Stimulated activated naive CD8-positive, alpha-beta T cell treated with anti-CD3 and anti-CD28 coated beads, Interleukin-15, Interleukin-2, amounts not matched to agents 100 ng/mL and 50 ng/mL, for 24 hours (primary cell): ENCODE data around the gene ZFP3.
"Not testable (repeated sequence)": the region's sequence is repeated elsewhere in the genome, so short reads cannot be mapped to it uniquely, and the experiment has no call there.

Experiments used
- H3K27ac Mint-ChIP-seq: one replicate; pipeline ENCODE4 v1.8.0; 2021; ENCODE audit warnings: mild to moderate bottlenecking, mixed read lengths
- H3K27me3 Mint-ChIP-seq: one replicate; pipeline ENCODE4 v1.8.0; 2021; ENCODE audit warnings: mixed read lengths
- H3K36me3 Mint-ChIP-seq: one replicate; pipeline ENCODE4 v1.8.0; 2021; ENCODE audit warnings: low read depth, mixed read lengths
- H3K4me1 Mint-ChIP-seq: one replicate; pipeline ENCODE4 v1.8.0; 2021; ENCODE audit warnings: low read depth, mixed read lengths
- H3K4me3 Mint-ChIP-seq: one replicate; pipeline ENCODE4 v1.8.0; 2021; ENCODE audit warnings: mild to moderate bottlenecking, mixed read lengths
- H3K9me3 Mint-ChIP-seq: one replicate; pipeline ENCODE4 v1.8.0; 2021; ENCODE audit warnings: mixed read lengths

Gene ZFP3

DNA sequence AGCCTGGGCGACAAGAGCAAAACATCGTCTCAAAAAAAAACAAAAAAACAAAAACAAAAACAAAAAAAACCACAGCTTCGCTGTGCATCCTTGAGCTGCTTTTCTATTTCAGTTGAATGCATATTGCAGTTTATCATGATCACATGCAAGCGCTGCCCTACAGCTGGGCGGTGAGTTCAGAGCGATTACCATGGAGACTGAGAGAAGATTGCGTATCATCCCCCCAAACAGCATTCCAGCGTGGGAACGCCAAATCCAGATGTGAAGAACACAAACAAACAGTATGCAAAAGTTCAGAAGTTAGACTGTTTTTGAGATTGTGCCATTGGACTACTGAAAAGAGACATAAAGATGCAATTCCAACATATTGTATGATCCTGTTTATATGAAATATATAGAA is 28.0 kb upstream of the ZFP3 start:
- Mint-ChIP-seq H3K4me1 (peaks cover 28% of the 10 kb centered on the region), H3K36me3 (no peaks in the 10 kb centered on the region), H3K27ac (no peak overlapping the region), H3K4me3 (no peak overlapping the region), H3K9me3 (no peaks in the 10 kb centered on the region), H3K27me3 (no peaks in the 10 kb centered on the region)

DNA sequence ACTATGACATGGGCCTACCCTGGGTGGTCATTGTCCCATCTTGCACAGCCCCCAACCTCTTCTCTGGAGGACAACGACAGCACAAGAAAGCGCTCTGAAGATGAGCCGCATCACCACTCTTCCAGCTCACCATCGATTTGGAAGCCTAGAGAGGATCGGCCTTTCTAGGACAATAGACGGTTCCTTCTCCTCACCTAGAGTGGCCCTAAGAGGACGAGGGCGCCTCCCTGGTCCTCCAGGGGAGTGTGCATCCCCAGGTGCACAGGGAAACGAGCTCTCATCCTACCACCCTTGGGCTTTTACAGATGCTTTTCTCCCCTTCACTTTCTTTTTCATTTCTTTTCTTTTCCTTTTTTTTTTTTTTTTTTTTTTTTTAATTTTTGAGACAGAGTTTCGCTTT is 22.7 kb upstream of the ZFP3 start:
- Mint-ChIP-seq H3K27ac (no peak overlapping the region), H3K4me3 (no peak overlapping the region), H3K9me3 (no peaks in the 10 kb centered on the region), H3K27me3 (no peaks in the 10 kb centered on the region), H3K36me3 (no peaks in the 10 kb centered on the region), H3K4me1 (no peaks in the 10 kb centered on the region)

DNA sequence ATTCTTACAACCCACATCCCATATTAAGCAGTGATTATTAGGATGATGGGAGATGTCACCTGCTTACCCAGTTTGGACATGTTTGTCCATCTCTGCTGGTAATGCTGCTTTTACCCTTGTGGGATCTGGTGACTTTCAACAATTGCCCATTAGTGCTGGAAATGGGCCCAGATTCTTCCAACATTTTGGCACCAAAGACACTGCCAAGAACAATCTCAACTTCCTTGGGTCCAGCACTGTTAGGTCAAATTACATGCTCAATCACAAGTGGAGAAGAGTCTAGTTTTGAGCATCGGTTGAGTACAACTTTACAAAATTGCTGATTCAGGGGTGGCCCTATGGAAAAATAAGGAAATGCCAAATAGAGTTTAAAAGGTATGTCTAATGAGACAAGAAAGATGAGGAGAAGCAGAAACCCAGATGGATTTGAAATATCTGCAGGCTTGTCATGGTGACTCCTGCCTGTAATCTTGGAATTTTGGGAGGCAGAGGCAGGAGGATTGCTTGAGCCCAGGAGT is 13.0 kb upstream of the ZFP3 start:
- no peak overlapping the region for H3K4me3 Mint-ChIP-seq
- no peaks in the 10 kb centered on the region for H3K27me3 Mint-ChIP-seq
- no peaks in the 10 kb centered on the region for H3K36me3 Mint-ChIP-seq
- no peak overlapping the region for H3K27ac Mint-ChIP-seq
- H3K4me1 Mint-ChIP-seq: no peaks in the 10 kb centered on the region
- H3K9me3 Mint-ChIP-seq: no peaks in the 10 kb centered on the region

DNA sequence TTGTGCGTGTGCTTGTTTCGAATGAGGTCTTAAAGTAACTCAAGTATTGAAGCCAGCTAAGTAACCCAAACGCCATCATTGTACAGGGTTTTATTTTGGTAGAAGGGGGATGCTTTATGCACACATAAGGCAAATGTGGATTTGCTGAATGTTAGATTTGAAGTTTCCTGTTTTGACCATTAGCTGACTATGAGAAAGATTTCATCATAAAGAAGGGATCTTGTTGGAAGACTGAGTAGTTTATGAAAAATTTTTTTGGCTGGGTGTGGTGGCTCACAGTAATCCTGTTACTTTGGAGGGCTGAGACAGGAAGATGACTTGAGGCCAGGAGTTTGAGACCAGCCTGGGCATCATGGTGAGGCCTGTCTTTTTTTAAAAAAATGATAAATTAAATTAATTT is 10.0 kb upstream of the ZFP3 start:
- H3K9me3 Mint-ChIP-seq: no peaks in the 10 kb centered on the region
- H3K36me3 Mint-ChIP-seq: no peaks in the 10 kb centered on the region
- no peak overlapping the region for H3K27ac Mint-ChIP-seq
- no peaks in the 10 kb centered on the region for H3K27me3 Mint-ChIP-seq
- no peak overlapping the region for H3K4me3 Mint-ChIP-seq
- no peaks in the 10 kb centered on the region for H3K4me1 Mint-ChIP-seq

DNA sequence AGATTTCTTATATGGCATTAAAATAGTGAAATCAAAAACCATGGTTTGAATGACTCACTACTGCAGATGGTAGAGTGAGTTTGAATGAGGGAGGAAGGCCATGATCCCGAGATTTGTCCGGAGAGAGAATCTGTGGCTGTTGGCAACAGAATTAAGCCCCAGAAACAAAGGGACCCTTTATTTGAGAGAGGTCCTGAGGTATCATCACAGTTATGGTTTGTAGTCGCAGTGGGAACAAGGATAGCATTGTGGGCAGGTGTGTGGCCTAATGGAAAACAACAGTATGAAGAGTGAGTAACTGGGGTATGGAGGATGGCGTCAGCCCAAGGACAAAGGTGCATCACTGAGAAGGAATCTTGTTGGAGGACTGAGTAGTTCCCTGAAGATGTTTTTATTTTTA is 8.5 kb upstream of the ZFP3 start:
- Mint-ChIP-seq H3K4me3 (no peak overlapping the region), H3K9me3 (no peaks in the 10 kb centered on the region), H3K36me3 (no peaks in the 10 kb centered on the region), H3K4me1 (no peaks in the 10 kb centered on the region), H3K27ac (no peak overlapping the region), H3K27me3 (no peaks in the 10 kb centered on the region)

DNA sequence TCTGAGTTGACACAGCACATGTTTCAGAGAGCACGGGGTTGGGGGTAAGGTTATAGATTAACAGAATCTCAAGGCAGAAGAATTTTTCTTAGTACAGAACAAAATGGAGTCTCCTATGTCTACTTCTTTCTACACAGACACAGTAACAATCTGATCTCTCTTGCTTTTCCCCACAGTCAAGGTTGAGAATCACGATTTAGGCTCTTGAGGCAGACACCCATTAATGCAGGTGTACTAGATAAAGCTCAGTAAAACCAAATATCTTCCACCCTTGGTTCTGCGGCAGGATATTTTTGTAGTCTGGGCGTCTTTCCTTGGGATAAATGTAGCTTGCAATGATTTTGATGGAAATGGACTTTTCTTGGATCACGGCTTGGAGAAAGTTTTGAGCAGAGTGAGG is 2.8 kb upstream of the ZFP3 start:
- not testable (repeated sequence) for H3K27ac Mint-ChIP-seq, H3K4me3 Mint-ChIP-seq, H3K9me3 Mint-ChIP-seq, H3K27me3 Mint-ChIP-seq
- Mint-ChIP-seq H3K4me1 (peaks cover 22% of the 10 kb centered on the region), H3K36me3 (peaks cover 13% of the 10 kb centered on the region)

DNA sequence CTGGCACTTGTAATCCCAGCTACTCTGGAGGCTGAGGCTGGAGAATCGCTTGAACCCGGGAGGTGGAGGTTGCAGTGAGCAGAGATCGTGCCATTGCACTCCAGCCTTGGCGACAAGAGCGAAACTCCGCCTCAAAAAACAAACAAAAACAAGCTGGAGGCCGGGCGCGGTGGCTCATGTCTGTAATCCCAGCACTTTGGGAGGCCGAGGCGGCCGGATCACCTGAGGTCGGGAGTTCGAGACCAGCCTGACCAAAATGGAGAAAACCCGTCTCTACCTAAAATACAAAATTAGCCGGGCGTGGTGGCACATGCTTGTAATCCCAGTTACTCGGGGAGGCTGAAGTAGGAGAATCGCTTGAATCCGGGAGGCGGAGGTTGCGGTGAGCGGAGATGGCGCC is 992 bp upstream of the ZFP3 start:
- Mint-ChIP-seq H3K4me1 (peaks cover 22% of the 10 kb centered on the region), H3K36me3 (peaks cover 17% of the 10 kb centered on the region), H3K4me3 (peak overlapping the region; percentile 85)
- H3K27me3 Mint-ChIP-seq, H3K27ac Mint-ChIP-seq, H3K9me3 Mint-ChIP-seq: not testable (repeated sequence)

DNA sequence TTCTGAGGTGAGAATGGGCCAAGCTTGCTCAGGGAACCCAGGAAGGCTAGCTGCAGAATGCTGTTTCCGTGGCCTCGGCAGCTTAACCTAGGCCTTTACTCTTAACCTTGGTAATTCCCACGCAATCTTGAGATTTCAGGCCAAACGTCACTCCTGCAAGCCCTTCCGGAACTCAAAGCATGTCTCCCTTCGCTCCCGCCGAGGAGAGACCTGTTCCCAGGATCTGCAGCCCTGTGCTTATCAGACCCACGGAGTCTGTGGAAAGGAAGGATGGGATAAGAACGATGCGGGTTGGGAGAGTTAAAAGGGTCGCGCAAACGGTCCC is 524 bp upstream of the ZFP3 start:
- Mint-ChIP-seq H3K36me3 (peaks cover 22% of the 10 kb centered on the region), H3K9me3 (peaks cover 11% of the 10 kb centered on the region), H3K4me3 (peak overlapping the region; percentile 85), H3K27me3 (no peaks in the 10 kb centered on the region), H3K4me1 (peaks cover 23% of the 10 kb centered on the region), H3K27ac (peak overlapping the region; percentile 90)

DNA sequence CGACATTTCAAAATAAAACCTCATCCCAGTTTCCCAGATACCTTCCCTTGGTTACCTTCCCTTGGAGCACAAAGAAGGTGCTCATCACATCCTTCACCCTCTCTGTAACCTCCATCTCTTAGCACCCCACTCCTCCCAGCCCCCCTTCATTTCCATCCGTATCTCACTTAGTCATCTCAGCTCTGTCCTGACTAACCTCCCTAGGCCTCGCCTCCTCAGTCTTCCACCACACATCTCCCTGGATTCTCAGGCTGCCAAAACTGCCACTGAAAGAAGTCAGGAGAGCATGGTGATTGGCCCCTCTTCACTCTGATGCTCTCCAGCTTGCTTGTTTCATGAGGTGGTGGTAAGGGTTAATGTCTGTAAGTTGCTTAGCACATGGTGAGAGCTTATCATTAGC is 2.3 kb downstream of the ZFP3 start:
- H3K4me3 Mint-ChIP-seq: no peak overlapping the region

DNA sequence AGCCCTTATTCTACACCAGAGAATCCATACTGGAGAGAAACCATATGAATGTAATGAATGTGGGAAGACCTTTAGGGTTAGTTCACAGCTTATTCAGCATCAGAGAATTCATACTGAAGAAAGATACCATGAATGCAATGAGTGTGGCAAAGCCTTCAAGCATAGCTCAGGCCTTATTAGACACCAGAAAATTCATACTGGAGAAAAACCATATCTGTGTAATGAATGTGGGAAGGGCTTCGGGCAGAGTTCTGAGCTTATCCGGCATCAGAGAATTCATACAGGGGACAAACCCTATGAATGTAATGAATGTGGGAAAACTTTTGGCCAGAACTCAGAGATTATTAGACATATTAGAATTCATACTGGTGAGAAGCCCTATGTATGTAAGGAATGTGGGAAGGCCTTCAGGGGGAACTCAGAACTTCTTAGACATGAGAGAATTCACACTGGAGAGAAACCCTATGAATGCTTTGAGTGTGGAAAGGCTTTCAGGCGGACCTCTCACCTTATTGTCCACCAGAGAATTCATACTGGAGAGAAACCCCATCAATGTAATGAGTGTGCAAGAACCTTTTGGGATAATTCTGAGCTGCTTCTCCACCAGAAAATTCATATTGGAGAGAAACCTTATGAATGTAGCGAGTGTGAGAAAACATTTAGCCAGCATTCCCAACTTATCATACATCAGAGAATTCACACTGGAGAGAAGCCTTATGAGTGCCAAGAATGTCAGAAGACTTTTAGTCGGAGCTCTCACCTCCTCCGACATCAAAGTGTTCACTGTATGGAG is 14.1 kb downstream of the ZFP3 start:
- H3K27me3 Mint-ChIP-seq: peaks cover 12% of the 10 kb centered on the region
- peaks cover 52% of the 10 kb centered on the region for H3K9me3 Mint-ChIP-seq
- H3K36me3 Mint-ChIP-seq: peaks cover 87% of the 10 kb centered on the region
- no peak overlapping the region for H3K4me3 Mint-ChIP-seq
- H3K27ac Mint-ChIP-seq: no peak overlapping the region
- peaks cover 9% of the 10 kb centered on the region for H3K4me1 Mint-ChIP-seq

More for the DNA sequence above, 2.3 kb downstream of the ZFP3 start:
- Mint-ChIP-seq H3K4me1 (peaks cover 30% of the 10 kb centered on the region), H3K27me3 (no peaks in the 10 kb centered on the region), H3K36me3 (peaks cover 42% of the 10 kb centered on the region), H3K27ac (no peak overlapping the region), H3K9me3 (peaks cover 28% of the 10 kb centered on the region)

DNA sequence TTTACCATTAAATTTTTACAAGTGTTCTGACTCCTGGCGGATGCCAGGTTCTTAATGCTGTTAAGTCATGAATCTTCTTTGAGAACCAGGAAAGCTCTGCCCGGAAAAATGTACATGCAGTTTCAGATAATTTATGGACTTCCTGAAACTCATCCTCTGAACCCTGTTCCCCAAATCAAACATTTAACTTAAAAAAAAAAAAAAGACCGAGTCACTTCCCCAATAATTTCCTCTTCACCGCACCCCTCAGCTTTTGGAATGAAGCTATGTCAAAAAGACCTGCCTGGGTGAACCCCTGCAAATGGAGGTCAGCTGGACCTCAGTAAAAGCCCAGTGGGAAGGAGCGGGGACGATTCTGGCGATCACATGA is 18.4 kb downstream of the ZFP3 start:
- Mint-ChIP-seq H3K4me1 (peaks cover 10% of the 10 kb centered on the region), H3K9me3 (peaks cover 34% of the 10 kb centered on the region), H3K27ac (no peak overlapping the region), H3K27me3 (peaks cover 21% of the 10 kb centered on the region), H3K4me3 (peak overlapping the region; percentile 68), H3K36me3 (peaks cover 46% of the 10 kb centered on the region)

DNA sequence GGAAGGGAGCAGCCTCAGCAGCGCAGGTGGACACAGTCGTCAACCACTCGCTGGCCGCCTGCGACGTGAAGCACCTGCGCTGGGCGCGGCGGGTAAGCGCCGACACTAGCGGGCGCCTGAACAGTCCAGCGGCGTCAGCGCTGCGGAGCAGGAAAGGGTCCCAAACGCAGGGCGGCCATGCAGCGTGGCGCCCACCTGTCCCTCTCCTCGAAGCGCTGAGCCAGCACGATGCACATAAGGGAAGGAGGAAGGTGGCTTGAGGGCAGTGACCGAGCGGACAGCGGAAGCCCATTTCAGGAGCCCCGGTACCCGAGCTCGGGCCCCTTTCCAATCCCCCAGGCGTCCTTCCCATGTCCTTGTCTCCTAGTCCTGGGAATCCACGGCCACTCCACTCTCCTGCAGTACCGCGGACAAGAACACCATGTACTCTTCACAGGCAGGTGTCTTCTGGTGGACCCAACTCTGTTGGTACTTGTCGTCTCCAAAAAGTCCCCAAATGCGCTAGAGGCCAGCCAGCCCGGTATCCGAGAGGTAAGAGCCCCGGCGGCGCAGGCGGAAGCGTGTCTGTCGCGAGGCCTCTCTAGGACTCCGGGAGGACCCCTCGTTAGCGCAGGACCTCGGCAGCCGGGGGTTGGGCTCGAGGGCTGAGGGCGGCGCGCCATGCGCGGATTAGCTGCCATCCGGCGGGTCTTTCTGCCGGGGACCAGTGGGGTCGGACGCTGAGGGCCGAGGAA is 19.0 kb downstream of the ZFP3 start:
- H3K9me3 Mint-ChIP-seq: peaks cover 29% of the 10 kb centered on the region
- H3K27me3 Mint-ChIP-seq: peaks cover 21% of the 10 kb centered on the region
- peaks cover 10% of the 10 kb centered on the region for H3K4me1 Mint-ChIP-seq
- peak overlapping the region; percentile 68 for H3K4me3 Mint-ChIP-seq
- no peak overlapping the region for H3K27ac Mint-ChIP-seq
- peaks cover 41% of the 10 kb centered on the region for H3K36me3 Mint-ChIP-seq

DNA sequence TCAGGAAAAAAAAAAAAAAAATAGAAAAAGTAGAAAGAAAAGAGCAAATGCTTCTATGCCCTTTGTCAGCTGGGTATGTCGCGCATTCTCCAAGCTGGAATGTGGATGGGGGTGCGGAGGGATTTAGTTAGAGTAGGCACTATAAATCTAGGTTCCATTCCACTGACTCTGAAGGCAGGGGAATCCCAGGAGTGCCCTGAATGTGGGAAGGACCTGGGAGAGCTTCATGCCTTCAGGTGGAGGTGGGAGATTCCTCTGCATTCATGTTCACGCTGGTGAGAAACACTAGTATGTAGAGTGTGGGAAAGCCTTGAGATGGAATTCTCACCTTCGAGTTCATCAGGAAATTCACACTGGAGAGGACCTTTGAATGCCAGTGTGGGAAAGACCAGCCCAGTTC is 21.0 kb downstream of the ZFP3 start:
- peaks cover 21% of the 10 kb centered on the region for H3K27me3 Mint-ChIP-seq
- peaks cover 16% of the 10 kb centered on the region for H3K9me3 Mint-ChIP-seq

DNA sequence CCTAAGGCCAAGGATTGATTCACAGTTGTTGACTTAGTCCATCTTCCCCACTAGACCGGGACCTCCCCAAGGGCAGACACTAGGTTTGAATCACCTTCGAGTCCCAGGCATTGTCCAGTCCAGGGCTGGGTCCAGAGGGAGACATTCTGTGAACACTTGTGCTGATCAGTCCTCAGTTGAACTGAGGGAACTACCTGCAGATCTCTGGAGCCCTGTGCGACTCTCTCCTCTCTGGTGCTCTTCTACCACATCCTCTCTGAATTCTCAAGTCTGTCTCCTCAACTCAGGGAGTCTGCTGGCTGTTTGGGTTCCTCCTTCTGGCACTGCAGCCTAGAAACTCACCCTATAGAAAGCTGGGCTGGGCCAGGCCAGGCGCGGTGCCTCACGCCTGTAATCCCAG is 22.6 kb downstream of the ZFP3 start:
- Mint-ChIP-seq H3K36me3 (peaks cover 31% of the 10 kb centered on the region), H3K4me1 (peaks cover 10% of the 10 kb centered on the region), H3K27me3 (peaks cover 21% of the 10 kb centered on the region), H3K9me3 (peaks cover 13% of the 10 kb centered on the region), H3K4me3 (no peak overlapping the region), H3K27ac (no peak overlapping the region)

More for the DNA sequence above, 21.0 kb downstream of the ZFP3 start:
- peaks cover 29% of the 10 kb centered on the region for H3K36me3 Mint-ChIP-seq
- no peak overlapping the region for H3K27ac Mint-ChIP-seq
- no peak overlapping the region for H3K4me3 Mint-ChIP-seq
- peaks cover 10% of the 10 kb centered on the region for H3K4me1 Mint-ChIP-seq

DNA sequence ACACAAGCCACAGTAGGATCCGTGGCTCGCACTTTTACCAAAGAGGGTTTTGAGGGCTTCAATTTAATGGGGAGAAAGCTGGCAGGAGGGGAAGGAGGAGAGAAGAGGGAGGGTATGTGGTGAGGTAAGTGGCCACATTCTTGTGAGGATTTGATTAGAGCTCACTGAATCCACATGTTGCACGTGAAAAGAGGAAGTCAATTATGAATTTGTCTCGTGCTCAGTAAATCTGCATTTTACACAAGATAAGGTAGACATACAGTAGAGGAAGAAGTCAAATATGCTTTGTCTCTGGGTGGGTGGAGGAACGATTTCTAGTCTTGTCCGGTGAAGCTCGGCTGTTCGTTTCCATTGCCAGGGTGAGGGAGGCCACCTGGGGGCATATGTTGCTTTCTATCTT is 32.5 kb downstream of the ZFP3 start:
- peak overlapping the region; percentile 92 for H3K4me3 Mint-ChIP-seq
- H3K27me3 Mint-ChIP-seq: peaks cover 10% of the 10 kb centered on the region
- peaks cover 31% of the 10 kb centered on the region for H3K4me1 Mint-ChIP-seq
- H3K36me3 Mint-ChIP-seq: peaks cover 70% of the 10 kb centered on the region
- peaks cover 8% of the 10 kb centered on the region for H3K9me3 Mint-ChIP-seq
- H3K27ac Mint-ChIP-seq: peak overlapping the region; percentile 79
